Measurements from ENCODE around the gene MRM2. TPM values are rescaled to one million over a fixed set of nuclear protein-coding genes. Genes with fewer than 3 reads are reported as not detected.
A peak's percentile ranks its signal among the peaks of the same experiment; 100 is the strongest.

Gene MRM2
- total RNA-seq, 1 experiment from 2014 or later = 48.0 TPM

DNA sequence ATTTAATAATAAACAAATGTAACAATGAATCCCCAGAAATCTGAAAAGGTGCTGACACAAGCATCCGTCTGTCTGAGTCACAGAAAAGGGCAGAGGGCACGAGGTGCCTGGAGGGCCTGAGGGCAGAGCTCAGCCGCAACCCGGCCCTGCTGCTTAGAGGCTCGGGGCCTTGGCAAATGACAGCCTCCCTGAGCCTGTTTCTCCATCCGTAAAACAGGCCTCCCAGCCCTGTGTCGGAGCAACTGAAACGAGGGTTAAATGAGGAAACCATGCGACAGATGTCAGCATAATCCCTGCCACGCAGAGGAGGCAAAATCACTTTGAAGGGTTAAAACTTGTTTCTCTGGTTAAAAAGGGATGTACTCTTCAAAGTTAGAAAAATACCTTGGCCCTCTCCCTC is 24.9 kb upstream of the MRM2 start:
- DNase-seq (ENCODE audit: low read depth) = peak; percentile 94

DNA sequence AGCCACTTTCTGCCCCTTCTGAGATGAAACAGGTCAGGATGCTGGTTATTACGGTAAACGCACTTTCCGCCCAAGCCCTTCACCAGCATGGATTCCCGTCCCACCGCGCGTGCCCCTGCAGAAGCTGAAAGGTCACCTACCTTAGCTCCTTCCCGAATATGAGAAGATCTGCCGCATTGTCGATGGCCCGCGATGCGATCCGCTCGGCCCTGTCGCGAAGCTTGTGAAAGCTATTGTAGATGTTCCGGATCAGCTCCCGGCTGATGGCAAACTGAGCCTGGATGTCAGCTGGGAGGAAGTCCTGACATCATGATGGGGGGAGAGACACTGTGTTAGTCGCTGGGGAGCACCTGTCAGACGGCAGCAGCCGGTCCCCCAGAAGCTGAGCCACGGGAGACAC is 22.2 kb upstream of the MRM2 start:
- DNase-seq (ENCODE audit: low read depth) = no peak

DNA sequence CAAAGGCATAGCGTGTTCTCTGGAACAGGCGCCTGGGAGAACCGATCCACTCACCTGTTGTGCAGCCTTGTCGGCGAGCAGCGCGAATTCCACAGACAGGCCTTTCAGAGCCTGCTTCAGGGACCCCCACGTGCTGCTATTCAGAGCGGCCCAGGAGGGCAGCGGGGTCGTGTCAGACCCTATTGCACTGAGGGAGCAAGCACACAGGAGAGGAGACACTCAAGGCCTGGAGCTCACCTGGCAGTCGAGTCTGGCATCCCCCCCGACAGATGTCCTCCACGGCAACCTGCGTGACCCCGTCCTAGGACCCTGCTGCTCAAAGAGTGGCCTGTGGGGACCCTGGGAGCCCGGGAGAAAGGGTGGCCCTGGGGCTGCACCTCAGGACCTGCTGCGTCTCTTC is 21.2 kb upstream of the MRM2 start:
- DNase-seq (ENCODE audit: low read depth) = no peak

DNA sequence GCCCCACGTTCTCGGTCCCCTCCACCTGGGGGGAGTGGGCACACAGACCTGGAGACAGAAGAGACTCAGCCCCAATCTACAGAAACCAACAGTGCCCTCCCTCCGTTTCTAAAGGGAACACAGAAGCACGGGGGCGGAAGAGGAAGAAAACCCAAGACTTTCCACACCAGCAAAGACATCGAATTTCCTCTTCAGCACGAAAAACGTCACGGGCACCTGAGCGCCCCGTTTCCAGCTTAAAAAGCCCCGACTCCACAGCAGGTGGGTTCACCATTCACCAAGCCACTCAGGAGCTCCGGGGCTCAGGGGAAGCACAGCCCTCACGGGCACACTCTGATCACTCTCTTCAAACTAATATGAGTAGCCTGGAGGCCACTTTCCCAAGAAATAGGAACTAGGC is 19.6 kb upstream of the MRM2 start:
- no peak for DNase-seq (ENCODE audit: low read depth)

DNA sequence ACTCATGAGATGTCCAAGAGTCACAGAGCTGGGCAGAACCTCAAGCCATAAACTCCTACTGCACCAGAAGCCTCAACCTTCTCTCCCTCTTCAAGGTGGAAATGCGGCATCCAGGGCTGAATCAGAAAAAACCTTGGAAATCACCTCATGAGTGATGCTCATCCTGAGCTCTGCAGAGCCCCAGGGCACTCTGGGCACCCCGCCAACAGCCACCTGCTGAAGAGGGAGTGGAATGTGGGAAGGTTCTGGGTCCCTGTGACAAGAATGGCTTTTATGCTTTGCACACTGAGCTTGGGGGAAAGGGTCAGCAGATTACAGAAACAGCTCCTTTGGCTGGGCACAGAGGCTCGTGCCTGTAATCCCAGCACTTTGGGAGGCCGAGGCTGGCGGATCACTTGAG is 18.8 kb upstream of the MRM2 start:
- peak; percentile 92 for DNase-seq (ENCODE audit: low read depth)

DNA sequence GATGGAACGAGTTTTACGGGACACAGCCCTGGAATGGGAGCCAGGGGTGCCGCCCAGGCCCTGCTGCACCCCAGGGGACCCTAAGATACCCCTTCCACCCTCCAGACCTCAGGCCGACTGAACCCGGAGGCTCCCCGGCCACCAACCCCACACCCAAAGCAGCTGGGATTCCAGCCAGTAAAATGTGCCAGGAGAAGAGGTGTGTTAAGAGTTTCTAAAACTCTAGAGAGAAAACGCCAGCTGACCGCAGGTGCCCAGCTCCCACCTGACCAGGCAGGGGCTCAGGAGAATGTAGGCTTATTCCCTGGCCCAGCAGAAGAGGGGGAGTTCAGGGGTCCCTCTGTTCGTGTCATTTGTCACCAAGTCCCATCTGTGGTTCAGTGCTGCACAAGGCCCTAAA is 17.5 kb upstream of the MRM2 start:
- DNase-seq (ENCODE audit: low read depth) = no peak

DNA sequence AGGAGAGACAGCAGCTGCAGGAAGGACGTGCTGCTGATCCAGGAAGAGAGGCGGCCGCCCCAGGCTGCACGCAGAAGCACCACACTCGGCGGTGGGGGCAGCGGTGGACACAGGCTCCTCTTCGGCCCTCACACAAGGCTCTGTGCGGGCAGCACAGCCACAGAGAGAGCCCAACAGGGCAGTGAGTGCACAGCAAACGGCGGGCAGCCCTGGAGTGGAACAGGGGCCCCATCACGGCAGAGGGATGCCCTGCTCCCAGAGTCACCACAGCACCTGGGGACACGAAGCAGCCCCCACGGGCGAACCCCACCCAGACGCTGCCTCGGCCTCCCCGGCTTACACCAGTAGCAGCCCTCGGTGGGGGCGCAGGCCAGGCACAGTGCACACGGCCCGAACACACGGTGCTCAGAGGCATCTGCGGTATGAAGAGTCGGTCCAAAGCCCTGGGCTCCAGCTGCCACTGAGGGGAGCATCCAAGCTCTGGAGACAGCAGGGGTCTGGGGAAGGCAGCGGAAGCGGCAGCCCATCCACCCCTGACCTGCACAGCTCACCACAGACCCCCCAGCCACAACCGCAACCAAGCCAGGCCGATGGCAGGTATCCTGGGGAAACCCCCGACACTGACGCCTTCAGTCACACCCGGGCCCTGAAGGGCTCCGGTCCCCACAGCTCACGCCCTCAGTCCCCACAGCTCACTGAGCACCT is 16.8 kb upstream of the MRM2 start:
- DNase-seq (ENCODE audit: low read depth) = no peak

DNA sequence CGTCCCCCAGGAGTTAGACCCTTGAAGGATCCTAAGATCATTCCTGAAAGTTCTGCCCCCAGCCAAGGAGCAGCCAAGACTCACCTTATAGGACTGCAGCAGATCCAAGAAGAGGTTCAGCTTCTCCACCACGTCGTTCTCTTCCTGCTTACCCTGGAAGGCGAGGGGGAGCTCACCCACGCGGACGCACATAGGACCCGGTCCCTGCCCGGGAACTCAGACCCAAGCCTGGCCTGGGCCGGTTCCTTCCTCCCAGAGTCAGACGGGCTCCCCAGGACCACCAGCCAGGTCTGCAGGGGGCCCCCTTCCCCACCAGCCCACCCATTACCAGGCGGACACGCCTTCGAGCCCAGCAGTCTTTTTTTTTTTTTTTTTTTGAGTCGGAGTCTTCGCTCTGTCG is 15.6 kb upstream of the MRM2 start:
- DNase-seq (ENCODE audit: low read depth) = no peak

DNA sequence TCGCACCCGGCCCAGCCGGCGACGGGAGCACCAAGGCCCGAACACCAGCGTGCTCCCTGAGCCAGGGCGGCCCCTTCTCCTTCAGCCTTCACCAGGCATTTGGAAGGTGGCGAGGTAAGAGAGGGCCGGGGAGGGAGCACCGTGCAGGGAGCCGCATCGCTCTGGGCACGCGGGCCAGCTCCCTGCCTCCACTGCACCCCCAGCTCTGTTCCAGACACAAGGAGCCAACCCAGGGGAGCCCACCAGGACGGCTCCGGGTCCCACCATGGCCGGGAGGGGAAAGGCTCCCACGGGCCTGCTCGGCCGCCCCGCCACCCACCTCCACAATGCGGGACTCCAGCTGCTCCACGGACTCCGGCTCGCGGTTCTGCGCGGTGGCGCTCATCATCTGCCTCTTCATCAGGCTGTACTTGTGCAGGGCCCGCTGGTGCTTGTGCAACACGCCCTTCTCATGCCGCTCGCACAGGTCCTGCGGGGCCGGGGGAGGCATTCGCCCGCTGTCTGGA is 15.1 kb upstream of the MRM2 start:
- no peak for DNase-seq (ENCODE audit: low read depth)

DNA sequence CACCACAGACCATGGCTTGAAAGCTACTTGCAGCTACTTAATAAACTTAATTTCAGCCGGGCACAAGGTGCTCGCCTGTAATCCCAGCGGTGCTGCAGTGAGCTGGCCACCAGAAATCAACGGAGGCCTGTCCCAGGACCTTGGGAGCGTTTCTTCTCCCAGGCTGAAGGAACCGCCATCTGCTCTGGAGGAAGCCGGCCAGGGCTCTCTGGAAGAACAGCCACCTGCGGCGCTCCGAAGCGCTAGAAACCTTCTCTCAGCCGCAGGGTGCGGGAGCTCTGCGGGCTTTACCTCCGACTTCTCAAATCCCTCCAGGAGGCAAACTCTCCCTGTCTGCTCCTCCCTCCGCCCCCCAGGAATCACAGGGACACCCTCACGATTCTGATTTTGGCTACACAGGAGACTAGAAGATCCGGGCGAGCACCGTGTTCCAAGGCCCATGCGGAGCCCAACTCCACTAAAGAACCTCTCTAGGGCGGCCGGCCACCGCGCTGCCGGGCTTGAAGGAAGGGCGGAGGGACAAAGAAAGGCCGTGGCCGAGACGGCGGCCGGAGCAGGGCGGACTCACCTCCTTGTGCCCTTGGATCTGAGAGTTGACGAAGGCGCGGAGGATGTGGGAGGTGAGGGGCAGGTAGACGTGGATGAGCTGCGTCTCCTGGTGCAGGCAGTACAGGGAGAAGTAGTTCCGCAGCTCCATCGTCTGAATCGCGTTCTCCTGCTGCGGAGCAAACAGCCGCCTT is 14.5 kb upstream of the MRM2 start:
- peak; percentile 19 for DNase-seq (ENCODE audit: low read depth)

DNA sequence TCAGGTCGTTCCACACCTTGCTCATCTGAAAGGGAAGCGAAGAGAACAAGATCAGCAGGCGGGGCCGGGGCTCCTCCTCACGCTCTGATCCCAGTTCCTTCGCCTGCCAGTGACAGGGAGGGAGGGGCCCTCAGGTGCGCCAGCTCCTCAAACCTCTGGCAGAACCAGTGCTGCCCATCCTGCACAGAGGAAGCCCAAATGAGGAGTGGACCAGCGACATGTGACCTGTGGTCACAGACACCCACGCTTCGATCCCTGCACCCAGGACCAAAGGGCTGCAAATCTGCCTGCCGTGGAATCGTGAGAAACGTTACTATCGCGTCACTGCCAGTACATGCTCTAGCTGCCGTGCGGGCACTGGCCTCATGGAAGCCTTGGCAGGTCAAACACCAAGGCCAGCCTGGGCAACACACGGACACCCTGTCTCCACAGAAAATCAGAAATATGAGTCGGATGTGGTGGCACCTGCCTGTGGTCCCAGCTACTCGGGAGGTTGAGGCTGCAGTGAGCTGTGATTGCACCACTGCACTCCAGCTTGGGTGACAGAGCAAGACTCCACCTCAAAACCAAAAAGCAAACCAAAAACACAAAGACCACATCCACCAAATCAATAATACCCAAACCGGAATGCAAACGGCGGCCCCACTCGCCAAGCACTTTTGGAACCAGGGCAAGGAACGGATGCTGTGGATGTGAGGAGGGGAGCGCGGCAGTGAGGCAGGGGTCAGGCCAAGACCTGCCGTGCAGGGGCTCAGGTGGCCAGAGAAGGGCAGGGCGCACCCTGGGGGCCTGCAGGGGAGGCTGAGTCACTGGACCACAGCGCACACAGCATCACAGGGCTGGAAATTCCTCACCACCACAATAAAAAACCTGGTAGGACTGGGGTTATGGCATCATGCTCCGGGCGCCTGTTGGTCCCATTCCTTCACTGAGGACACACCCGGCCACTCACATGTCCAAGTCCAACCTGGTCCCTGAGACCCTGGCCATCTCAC is 13.4 kb upstream of the MRM2 start:
- peak; percentile 91 for DNase-seq (ENCODE audit: low read depth)

DNA sequence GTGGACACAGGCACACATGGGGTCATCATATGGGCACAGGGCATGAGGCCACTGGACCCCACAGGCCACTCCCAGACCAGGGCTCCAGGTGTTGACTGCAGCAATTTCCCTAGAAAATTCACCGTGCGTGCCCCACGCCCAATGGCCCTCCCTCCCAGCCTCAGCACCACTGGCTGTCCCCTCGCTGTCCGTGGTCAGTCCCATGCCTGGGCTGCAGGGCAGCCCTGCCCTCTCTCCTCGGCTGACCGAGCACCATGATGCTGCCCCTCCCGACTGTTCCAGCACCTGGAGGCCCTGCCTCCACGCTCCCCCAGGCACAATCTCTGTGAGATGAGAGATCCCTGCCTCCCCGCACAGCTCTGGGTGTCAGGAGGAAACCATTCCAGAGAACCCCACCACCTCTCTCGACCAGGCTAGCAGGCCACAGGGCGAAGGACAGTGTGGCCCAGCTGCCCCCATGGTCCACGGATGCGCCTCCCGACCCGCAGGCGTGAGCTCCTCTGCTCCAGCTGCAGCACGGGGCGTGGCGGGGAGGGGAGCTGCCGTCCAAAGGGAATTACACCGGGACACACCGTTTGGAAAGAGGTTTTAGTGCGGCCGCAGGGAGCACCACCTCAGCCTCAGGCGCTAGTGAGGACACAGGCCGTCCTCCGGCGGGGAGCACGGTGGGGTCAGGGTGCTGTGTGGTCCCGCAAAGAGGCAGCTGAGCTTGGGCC is 12.6 kb upstream of the MRM2 start:
- DNase-seq (ENCODE audit: low read depth) = no peak

DNA sequence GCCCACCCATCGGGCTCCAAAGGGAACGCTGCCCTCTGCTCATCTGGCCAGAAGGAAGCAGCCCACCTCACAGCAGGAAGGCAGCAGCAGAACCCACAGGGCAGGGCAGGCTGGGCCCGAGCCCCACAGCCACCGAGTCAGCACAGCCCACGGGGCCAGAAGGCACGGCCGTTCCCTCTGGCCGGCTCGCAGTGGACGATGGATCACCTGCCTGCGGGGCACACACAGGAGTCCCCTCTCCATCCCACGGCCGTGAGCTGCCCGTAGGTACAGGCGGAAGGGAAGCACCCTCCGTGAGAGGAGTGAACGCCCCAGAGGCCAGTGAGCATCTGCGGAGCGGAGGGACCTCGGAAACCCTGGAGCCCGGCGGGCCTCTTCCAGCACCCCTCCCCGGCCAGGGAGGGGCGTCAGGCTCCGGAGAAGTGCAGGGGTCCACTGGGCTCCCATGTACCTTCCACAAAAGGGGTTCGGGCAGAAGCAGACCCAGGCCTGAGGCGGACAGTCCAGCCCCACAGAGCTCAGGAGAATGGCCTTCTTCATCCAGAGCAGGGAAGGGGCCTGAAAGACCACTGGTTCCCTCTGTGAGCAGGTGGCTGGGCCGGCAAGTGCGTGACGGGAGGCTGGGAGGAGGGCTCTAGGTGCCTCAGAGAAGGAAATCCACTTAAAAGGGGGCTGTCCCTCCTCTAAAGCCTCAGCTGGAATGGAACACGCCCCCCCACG is 11.7 kb upstream of the MRM2 start:
- DNase-seq (ENCODE audit: low read depth) = no peak

DNA sequence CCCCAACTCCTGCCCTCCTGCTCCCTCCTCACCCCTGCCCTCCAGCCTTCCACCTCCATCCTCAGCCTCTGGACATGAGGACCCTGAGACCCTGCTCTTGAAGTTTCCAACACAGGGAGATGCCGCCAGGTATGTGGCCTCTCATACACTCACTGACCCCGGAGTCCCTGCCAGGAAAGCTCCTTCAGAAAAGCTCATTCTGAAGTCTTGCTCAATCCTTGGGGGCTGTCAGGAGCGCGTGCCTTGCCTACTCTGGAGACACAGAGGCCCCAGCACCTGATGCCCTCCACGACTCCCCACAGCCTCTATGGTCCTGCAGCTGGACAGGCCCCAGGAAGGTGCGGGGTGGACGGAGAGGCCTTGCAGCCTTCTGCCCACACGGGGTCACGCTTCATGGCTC is 11.0 kb upstream of the MRM2 start:
- DNase-seq (ENCODE audit: low read depth) = no peak

DNA sequence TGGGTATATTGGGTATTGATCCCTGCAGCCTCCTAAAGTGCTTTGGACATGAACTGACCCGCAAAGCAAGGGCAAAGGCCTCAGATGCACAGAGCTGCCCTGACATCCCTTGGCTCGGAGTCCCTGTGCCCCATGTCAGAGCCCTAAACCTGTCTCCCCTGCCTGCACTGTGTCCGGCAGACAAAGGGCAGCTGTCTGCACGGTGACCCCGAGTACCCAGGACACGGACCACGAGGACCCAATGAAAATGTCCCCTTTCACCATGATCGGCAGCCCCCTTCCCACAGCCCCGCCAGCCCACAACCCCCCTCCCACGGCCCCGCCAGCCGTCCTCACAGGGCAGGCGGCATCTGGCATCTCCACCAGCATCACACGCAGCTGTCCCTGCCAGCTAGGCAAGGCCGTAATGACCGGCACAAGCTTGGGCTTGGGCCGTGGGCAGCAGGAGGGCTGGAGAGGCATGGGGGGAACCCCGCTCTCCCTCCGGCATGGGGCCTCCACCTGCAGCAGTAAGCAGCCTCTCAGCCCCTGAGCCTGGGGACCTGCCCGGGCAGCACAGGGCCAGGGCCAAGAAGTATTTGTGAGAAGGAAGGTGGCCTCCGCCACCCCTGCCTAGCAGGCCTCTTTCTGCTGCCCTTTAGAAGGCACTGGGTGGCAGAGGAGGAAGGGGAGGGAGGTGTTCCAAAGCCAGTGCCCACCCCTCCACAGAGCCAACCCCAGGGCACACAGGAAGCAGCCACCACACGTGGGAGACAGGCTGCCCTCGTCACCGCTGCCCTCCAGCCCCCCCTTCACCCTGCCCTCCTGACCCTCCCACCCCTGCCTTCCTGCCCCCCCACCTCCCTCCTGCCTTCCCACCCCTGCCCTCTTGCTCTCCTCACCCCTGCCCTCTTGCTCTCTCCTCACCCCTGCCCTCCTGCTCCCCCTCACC is 10.1 kb upstream of the MRM2 start:
- no peak for DNase-seq (ENCODE audit: low read depth)

DNA sequence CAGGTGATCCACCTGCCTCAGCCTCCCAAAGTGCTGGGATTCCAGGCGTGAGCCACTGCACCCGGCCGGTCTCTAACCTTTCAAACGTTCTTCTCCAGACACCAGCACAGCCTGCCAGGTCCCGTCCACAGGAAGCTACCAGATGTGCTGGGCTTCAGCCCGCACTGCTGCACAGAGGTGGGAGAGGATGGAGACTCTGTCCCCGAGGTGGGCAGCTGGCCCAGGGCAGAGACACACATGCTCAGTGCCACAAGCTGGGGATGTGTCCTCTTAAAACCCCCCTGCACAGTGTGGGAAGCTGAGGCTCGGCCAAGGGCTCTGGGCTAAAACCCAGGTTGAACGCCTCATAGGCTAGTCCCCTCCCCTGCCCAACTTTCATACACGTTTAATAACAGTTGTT is 9.4 kb upstream of the MRM2 start:
- no peak for DNase-seq (ENCODE audit: low read depth)

DNA sequence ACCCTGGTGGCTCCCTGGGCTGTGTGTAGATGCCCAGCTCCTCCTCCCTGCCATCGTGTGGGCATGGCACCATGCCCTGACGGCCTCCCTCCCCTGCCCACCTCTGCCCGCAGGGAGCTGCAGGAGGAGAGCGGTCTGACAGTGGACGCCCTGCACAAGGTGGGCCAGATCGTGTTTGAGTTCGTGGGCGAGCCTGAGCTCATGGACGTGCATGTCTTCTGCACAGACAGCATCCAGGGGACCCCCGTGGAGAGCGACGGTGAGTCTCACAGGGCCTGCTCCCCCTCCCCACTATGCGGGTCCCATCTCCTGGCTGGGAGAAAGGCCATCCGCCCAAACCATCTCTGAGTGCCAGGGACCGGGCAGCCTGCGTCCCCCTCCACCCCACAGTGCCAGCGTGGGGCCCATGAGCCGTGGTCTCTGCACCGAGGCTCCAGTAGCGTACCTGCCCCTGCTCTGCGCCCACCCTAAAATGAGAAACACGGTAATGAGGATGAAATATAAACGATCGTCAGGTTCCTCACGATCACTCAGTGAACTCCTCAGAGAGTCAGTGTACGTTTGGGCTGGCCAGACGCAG is 7.8 kb upstream of the MRM2 start:
- no peak for DNase-seq (ENCODE audit: low read depth)

DNA sequence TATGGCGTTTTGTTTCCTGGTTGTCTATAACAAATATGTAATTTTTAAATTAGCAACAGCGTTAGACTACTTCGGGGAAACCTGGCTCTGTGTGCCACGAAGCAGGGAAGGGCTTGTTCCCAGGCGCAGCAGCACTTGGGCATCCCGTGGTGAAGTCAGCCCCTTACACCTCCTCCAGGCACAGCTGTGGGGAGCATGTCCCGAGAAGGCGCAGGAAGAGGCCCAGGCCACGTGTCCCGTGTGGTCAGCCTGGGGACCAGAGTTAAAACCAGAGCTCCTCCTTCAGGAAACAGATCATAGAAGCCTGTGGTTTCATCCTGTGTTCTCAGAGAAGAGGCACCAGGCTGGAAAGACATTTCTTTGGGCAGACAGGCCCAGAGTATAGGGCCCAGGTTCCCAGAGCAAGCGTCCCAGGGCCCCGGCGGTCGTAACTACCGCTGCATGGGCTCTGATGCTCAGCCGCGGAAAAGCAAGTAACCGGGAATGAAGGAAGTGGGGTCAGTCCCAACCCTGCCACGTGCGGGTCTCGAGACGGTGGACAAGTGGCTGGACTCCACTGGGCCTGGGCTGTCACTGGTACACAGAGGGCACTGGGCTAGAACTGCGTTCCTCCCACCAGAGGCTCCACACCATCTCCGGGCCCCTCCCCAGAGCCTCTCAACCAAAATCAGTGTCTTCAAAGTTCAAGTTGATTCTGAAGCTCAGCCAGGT is 7.1 kb upstream of the MRM2 start:
- peak; percentile 96 for DNase-seq (ENCODE audit: low read depth)
